HS-27A (cell line): ENCODE measurements around the gene SLC39A11.
"Not testable (repeated sequence)": the region's sequence is repeated elsewhere in the genome, so short reads cannot be mapped to it uniquely, and the experiment has no call there.

Experiments used
- DNase-seq: peaks from one replicate; pipeline ENCODE4 v3.0.0-alpha.2; 2012; ENCODE audit warnings: low read depth, missing footprints

Gene SLC39A11

DNA sequence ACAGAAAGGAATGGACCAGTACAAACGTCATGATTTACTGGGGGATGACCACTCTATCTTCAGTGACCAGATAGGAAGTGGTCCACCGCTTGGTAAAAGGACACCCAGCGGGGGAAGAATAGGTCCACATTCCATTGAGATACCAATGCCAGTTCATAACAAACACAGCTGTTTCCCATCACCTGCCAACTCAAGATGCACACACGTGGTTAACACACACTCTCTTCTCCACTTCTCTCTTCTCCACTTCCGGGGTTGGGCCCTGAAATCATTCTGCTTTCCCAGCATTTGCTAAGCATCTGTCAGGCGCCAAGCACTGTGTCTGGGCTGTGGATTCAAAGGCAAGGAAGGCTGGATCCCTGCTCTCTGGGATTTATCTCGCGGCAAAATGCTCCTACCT lies 175.5 kb downstream of the SLC39A11 start:
- DNase-seq, result no peak

DNA sequence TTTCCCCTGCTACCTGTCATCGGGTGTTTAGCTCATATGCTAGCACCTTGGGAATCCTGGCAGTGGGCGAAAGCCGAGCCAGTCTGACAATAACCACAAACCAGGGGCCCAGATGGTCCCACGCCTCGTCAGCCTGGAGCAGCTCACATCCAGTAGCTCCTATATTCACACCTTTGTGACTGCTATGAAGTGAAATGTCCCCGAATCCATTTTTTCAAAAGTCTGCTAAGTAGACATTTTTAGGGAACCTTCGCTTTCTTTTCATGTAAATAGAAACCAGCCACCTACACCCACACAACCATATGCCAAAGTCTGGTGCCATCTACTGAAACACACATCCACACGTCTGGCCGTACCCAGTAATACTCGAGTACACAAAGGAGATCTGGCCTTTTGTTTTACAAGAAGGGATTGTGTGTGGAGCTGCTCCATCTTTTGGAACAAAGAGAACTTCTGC lies 176.8 kb downstream of the SLC39A11 start:
- no peak for DNase-seq

DNA sequence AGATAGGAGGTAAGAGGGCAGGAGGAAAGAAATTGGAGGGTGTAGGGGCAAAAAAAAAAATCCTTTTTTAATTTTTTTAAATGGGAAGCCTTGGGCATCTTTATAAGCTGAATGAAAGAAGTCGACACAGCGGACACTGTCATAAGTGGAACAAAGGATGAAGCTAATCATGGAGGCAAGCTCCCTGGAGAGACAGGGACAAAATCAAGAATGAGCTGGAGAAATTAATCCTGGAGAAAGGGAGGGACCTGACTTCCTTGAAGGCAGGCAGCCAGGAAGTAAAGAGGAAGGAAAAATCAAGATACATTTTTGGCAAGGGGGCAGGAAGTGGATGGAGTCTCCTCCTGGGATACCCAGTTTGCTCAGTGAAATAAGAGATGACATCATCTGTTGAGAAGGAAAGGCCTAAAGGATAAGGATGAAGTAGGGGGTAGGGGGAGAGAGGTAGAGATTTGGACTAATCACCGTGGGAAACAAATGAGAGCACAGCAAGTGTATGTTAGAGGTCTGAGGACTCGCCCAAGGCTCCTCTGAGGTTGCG lies 179.3 kb downstream of the SLC39A11 start:
- no peak for DNase-seq

DNA sequence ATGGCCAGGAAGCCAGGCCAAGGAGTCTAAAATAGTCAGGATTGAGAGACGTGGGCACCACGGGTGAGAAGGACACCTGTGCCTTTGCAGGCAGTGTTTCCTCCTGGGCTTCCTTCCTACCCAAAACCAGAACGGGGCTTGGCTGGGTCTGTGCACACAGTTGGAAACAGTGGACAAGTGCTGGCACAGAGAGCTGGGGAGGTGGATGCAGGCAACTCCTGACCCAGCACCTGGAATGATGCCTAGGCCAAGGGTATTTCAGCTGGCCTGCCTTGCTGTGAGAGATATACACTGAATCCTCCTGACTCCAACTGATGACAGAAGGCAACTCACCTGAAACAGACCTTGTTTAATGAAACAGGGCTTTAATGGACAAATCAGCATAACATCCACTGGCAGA lies 186.2 kb downstream of the SLC39A11 start:
- no peak for DNase-seq

GRCh38 chr17:72903522-72903921 lies 189.0 kb downstream of the SLC39A11 start:
- no peak for DNase-seq

DNA sequence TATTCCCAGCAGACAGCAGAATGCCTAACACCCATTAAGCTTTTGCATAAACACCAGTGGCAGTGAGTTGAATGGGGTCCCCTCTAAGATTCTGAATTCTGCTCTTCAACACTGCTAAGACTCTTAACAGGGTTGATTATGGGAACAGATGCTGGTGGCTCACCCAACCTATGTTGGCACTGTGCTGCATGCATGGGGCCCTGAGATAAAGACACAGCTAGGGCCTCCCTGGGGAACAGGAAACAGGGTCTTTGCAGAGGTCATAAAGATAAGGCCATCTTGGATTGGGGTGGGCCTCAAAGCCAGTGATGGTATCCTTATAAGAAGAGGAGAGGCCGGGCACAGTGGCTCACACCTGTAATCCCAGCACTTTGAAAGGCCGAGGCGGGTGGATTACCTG lies 190.8 kb downstream of the SLC39A11 start:
- DNase-seq, result no peak

- DNase-seq, result no peak
These were observed 191.4 kb downstream of the SLC39A11 start for GRCh38 chr17:72901083-72901482.

DNA sequence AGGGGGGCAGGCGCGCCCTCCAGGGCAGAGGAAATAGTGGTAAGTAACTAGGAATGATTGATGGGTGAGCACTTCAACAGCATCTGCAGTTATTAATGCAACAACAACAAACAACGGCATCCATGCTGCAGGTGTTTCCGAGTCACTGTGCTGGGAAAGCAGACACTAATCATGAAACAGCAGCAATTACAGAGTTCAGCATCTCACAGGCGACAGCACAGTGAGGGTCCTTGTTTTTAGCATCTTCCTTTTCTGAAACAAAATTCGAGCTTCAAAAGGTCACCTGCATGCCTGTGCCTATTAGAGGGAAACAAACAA lies 191.9 kb downstream of the SLC39A11 start:
- no peak for DNase-seq

GRCh38 chr17:72898725-72899124 lies 193.8 kb downstream of the SLC39A11 start:
- no peak for DNase-seq

GRCh38 chr17:72896288-72896687 lies 196.2 kb downstream of the SLC39A11 start:
- not testable (repeated sequence) for DNase-seq

GRCh38 chr17:72891627-72892026 lies 200.9 kb downstream of the SLC39A11 start:
- DNase-seq, result no peak

DNA sequence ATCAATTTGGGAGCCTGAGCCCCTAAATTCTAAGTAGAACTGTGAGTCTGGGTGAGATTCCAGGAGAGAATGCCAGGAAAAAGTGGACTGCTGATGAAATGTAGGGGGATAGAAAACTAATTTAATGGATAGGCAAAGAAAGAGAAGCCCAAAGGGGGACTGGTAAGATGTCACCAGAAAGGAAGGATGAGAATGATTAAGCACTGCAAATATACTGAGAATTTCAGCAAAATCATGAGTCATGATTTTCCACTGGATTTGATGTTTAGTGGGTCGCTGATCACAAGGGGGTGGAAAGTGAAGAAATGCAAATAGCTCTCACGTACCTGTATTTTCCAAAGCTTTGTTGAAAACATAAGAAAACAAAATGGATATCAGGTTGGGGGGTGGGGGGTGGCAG lies 201.8 kb downstream of the SLC39A11 start:
- DNase-seq, result no peak

- no peak for DNase-seq
These were observed 204.6 kb downstream of the SLC39A11 start for GRCh38 chr17:72887917-72888316.

DNA sequence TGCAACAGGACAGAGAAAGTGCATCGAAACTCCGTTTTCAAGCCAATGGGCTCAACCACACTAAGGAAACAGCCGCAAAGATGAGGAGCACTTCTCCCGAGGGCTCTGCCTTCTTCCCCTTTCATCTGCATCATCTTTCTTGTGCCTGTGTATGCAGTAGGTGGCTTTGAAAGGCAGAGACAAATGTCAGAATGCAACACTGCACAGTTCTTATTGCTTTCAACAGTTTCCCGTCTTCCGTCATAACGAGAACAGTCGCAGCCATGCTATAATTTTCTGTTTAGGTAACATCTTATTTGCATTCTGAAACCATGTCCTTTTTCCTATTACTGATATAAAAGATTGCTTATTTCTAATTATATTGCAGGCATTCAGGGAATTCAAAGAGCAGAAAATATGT lies 205.2 kb downstream of the SLC39A11 start:
- DNase-seq, result no peak

GRCh38 chr17:72886622-72887021 lies 205.9 kb downstream of the SLC39A11 start:
- DNase-seq, result no peak

GRCh38 chr17:72884066-72884465 lies 208.4 kb downstream of the SLC39A11 start:
- DNase-seq, result no peak

DNA sequence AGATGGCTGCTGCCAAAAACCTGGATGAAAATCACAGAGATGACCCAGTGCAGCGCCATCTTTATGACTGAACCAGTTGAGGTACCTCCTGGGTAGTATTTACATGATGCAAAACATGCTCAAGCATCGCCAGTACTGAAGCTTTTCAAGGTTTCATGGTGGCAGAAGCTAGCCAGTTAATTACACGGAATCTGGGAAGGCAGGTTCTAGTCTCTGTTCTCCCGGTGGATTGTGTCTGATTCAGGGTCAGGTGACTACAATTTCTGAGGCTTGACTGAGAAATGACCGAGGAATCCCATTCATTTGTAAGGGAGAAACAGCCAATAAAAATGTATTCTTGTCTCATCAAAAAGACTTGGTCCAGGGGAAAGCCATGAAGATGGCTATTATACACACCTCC lies 209.1 kb downstream of the SLC39A11 start:
- no peak for DNase-seq

DNA sequence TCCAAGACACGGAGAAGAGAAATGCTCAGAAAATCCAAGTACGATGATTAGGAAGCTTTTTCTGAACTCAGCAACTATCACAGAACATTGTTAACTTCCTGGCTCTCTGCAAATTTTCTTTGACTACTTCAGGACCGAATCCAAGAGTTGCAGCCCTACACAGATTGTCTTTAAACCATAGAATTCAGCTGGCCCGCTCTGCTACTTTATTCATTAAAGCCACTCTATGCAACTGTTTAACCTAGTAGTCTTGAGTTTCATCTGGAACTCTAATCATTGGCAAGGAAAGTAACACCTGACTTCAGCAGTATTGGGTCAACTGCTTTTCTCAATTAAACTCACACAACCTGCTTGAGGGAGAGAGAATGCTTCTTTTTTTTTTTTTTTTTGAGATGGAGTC lies 210.1 kb downstream of the SLC39A11 start:
- DNase-seq, result no peak

GRCh38 chr17:72879877-72880276 lies 212.6 kb downstream of the SLC39A11 start:
- DNase-seq, result no peak

DNA sequence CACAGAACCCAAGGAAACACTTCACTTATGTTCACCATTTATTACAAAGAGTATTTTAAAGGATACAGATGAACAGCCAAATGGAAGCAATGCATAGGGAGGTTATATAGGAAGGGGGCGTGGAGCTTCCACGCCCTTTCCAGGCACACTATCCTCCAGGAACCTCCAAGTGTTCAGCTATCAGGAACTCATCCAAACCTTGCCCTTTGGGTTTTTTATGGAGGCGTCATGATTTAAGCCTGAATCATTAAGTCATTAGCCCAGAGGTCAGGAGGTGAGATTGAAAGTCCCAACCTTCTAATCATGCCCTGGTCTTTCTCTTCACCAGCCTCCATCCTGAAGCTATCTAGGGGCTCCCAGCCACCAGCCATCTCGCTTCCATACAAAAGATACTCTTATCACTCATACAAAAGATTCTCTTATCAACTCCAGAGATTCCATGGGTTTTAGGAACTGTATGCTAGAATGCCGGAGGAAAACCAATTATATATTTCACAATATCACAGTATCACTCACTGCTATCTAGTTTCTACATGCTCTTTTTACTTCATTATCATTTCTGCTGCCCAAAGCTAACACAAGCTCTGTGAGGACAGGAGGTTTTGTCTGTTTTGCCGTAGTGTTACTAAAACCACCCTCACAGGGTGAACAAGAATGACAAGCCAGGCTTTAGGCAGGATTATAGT lies 213.4 kb downstream of the SLC39A11 start:
- DNase-seq, result no peak

- DNase-seq, result no peak
These were observed 215.1 kb downstream of the SLC39A11 start for GRCh38 chr17:72877348-72877747.

GRCh38 chr17:72876413-72876812 lies 216.1 kb downstream of the SLC39A11 start:
- DNase-seq, result no peak

- DNase-seq, result no peak
These were observed 217.1 kb downstream of the SLC39A11 start for GRCh38 chr17:72875361-72875760.

- no peak for DNase-seq
These were observed 220.1 kb downstream of the SLC39A11 start for GRCh38 chr17:72872396-72872795.
